Right hindlimb (tissue), 1 donor: ENCODE measurements around the gene EIF5AL1.
A peak's percentile ranks its signal among the peaks of the same experiment; 100 is the strongest.

Experiments used
- DNase-seq: peaks from one replicate; pipeline ENCODE4 v3.0.0-alpha.2; 2018

The EIF5AL1 gene

DNA sequence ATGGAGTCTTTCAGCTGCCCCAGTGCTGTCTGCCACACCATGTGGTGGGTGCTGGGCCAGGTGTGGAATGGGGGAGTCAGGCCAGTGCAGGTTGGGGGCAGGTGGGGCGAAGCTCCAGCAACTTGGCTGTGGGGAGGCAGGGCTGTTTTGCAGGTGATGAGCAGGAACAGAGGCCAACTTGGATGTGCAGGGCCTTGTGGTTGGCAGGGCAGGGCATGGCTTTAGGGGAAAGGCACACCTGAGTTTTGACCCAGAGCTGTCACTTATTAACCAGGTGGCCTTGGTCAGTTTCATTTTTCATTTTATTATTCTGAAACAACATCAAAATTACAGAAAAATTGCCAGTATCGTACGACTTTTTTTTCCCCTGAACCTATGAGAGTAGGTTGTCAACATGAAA lies 48.9 kb downstream of the EIF5AL1 start:
- no peak for DNase-seq

DNA sequence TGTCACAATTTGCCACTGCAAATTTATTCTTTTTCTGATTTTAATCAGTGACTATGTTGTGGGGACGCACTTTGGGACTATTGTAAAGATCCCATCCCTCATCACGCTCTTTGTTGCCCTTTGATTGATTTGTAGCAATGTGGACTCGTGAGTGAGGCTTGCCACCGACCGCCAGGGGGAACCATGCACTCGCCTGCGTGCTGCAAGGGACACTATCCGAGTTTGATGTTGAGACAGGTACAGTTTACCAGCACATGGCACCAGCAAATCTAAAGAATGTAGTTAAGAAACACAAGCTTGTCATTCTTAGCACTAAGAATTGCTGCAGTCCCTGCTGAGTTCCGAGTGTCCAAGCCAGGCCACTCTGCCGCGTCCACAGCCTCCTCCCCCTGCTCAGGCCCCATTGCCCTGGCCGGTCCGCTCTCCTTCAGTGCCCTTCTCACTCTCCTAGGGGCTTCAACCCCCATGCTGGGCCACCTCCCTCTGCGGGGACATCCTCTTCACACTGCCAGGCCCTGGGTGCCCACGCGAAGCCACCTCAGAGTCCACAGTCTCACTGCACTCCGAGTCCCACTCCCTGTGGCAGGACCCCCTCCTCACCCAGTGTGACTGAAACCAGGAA lies 49.9 kb downstream of the EIF5AL1 start:
- DNase-seq: peak; percentile 64

DNA sequence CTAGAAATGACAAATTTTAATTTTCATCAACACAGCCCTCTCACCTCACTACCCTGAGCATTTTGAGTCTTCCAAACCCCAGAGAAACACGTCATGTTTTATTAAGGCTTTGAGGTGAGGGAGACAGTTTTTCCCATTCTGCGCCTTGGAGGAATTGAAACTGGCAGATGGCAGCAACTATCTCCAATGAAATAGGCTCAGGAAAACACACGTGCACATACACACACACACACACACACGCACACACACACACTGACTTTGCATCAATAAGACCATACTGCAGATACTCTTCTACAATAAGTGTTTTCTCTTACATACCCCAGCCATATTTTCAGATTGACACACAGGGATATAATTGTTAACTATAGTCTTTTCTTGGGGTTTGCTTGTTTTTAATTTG lies 51.1 kb downstream of the EIF5AL1 start:
- no peak for DNase-seq
